SK-N-DZ (cell line): ENCODE results near the gene MCRS1.

ENCODE experiments used
- DNase-seq: peaks from one replicate; pipeline ENCODE4 v3.0.0-alpha.2; 2015; ENCODE audit warnings: low spot score

The MCRS1 gene

GRCh38 chr12:49556391-49557186 is 11.4 kb downstream of the MCRS1 start:
- DNase-seq: no peak

- no peak for DNase-seq
Measured at GRCh38 chr12:49555631-49556390, 12.1 kb downstream of the MCRS1 start.

GRCh38 chr12:49554266-49554665 is 13.7 kb downstream of the MCRS1 start:
- DNase-seq: no peak

GRCh38 chr12:49553512-49554088 is 14.3 kb downstream of the MCRS1 start:
- peak; percentile 72 for DNase-seq

GRCh38 chr12:49552899-49553298 is 15.0 kb downstream of the MCRS1 start:
- DNase-seq: no peak

- no peak for DNase-seq
Measured at GRCh38 chr12:49552425-49552824, 15.5 kb downstream of the MCRS1 start.

GRCh38 chr12:49552014-49552413 is 15.9 kb downstream of the MCRS1 start:
- no peak for DNase-seq

- DNase-seq: no peak
Measured at GRCh38 chr12:49550693-49551252, 17.2 kb downstream of the MCRS1 start.

- DNase-seq: no peak
Measured at GRCh38 chr12:49549735-49550692, 17.9 kb downstream of the MCRS1 start.

- DNase-seq: no peak
Measured at GRCh38 chr12:49548822-49549648, 18.9 kb downstream of the MCRS1 start.

- no peak for DNase-seq
Measured at GRCh38 chr12:49548481-49548821, 19.5 kb downstream of the MCRS1 start.

GRCh38 chr12:49547090-49547690 is 20.8 kb downstream of the MCRS1 start:
- DNase-seq: no peak

GRCh38 chr12:49546481-49546880 is 21.5 kb downstream of the MCRS1 start:
- DNase-seq: no peak

GRCh38 chr12:49545815-49546214 is 22.1 kb downstream of the MCRS1 start:
- no peak for DNase-seq

GRCh38 chr12:49543914-49544815 is 23.8 kb downstream of the MCRS1 start:
- DNase-seq: no peak

GRCh38 chr12:49543221-49543913 is 24.6 kb downstream of the MCRS1 start:
- DNase-seq: no peak

- DNase-seq: no peak
Measured at GRCh38 chr12:49542592-49543160, 25.3 kb downstream of the MCRS1 start.
